Esophagus muscularis mucosa (tissue), 3 donors: ENCODE results near the gene NSMCE3.

Source experiments
- CTCF ChIP-seq, 3 experiments: fragments of 200-600 bp in 2 of 3; fragments of 450-650 bp in 1 of 3; sonication (generic) in 2 of 3; IDR thresholded peaks; one replicate each; pipeline ENCODE4 v1.5.1; 2017 to 2019; ENCODE audit warnings: antibody characterized with exemption in 3 of 3, mild to moderate bottlenecking in 2 of 3, moderate library complexity in 1 of 3
- POLR2A ChIP-seq: fragments of 450-650 bp; IDR thresholded peaks from one replicate; pipeline ENCODE4 v1.6.1; 2017; ENCODE audit warnings: antibody characterized with exemption, moderate library complexity, mild to moderate bottlenecking, low read depth

- TF ChIP-seq POLR2A, result no peak
- TF ChIP-seq CTCF (IDR thresholded peaks at IDR 0.05), result no peak
Observed at GRCh38 chr15:29242456-29243242, 27.0 kb downstream of the NSMCE3 start.
